ENCODE results near the gene MYO18A.

GRCh38 chr17:29158096-29158487 is 22.1 kb downstream of the MYO18A start:
- TF ChIP-seq POLR2A (IDR thresholded peaks at IDR 0.05; ENCODE audit: low read depth) (no peak), CTCF (IDR thresholded peaks at IDR 0.05) (no peak)

Data from esophagus muscularis mucosa (tissue), 3 donors.